IPS-18c (cell line): ENCODE measurements around the gene PTBP2.

Experiments
- H3K4me3 ChIP-seq: 2 replicates; pipeline ENCODE4 v1.7.0; 2013; ENCODE audit warnings: low read depth, mild to moderate bottlenecking, low read length, moderate library complexity; ENCODE audit not compliant: insufficient read depth
- H3K9me3 ChIP-seq: one replicate; pipeline ENCODE4 v1.6.1; 2013; ENCODE audit warnings: mild to moderate bottlenecking, low read length, moderate library complexity; ENCODE audit not compliant: control insufficient read depth, insufficient read depth

PTBP2 gene, protein sequence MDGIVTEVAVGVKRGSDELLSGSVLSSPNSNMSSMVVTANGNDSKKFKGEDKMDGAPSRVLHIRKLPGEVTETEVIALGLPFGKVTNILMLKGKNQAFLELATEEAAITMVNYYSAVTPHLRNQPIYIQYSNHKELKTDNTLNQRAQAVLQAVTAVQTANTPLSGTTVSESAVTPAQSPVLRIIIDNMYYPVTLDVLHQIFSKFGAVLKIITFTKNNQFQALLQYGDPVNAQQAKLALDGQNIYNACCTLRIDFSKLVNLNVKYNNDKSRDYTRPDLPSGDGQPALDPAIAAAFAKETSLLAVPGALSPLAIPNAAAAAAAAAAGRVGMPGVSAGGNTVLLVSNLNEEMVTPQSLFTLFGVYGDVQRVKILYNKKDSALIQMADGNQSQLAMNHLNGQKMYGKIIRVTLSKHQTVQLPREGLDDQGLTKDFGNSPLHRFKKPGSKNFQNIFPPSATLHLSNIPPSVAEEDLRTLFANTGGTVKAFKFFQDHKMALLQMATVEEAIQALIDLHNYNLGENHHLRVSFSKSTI

GRCh38 chr1:96721416-96722160 lies at the start of gene PTBP2:
TSS of gene PTBP2 (plus strand) at chr1:96721784. CDS start at chr1:96721865, 81 bp downstream.
- H3K9me3 ChIP-seq = no peaks in the 10 kb centered on the region
- H3K4me3 ChIP-seq = peak within 1 kb of the TSS; percentile 66

DNA sequence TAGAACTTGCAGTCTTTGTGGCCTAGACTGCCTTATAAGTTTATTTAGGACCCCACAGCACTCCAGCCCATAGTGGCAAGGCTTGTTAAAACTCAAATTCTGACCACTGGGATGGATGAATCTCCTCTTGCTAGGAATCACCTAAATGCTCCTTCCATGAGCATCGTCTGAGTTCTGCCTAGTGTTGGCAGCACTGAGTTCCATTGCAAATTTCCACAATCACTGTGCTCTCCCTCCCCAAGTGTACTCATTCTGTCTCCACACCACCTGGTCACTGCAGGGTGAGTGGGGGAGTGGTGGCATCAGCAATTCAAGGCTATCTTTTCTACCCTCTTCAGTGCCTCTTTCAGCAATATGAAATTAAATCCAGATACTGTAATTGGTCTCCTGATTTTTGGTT lies 46.7 kb upstream of the PTBP2 start:
- Histone ChIP-seq H3K4me3 (no peak overlapping the region), H3K9me3 (no peaks in the 10 kb centered on the region)

DNA sequence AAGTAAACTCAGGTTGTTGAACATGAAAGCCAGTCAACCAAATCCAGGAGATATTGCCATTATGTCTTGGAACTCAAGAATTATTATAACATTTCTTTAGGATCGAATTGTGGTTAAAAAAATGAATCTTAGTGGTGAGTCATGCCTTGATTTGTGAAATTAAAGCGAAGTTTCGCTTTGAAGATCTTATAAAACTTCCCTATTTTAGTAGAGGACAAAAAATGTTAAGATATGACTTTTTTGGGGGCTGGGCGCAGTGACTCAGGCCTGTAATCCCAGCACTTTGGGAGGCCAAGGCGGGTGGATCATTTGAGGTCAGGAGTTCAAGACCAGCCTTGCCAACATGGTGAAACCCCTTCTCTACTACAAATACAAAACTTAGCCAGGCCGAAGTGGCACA lies 39.5 kb upstream of the PTBP2 start:
- H3K9me3 ChIP-seq = no peaks in the 10 kb centered on the region
- no peak overlapping the region for H3K4me3 ChIP-seq

- H3K9me3 ChIP-seq = no peaks in the 10 kb centered on the region
Measured at GRCh38 chr1:96683931-96684330, 37.7 kb upstream of the PTBP2 start.

DNA sequence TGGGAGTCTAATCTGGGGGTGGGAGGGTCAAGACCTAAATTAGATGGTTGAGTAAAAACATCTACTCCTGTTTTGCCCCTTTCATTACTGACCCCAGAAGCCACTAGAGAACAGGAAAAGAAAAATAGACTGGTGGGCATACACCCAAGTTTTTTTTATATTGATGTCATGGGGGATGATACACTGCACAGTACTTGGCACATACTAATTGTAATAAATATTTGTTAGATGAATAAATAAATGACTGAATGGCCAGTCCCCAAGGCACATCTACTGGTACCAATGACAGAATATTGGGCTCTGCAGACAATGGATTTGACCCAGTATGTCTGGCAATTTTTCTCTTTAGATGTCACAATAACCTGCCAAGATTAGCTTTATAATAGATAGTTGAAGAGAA lies 36.8 kb upstream of the PTBP2 start:
- H3K9me3 ChIP-seq = no peaks in the 10 kb centered on the region
- no peak overlapping the region for H3K4me3 ChIP-seq

More at GRCh38 chr1:96683931-96684330, 37.7 kb upstream of the PTBP2 start:
- H3K4me3 ChIP-seq = no peak overlapping the region

DNA sequence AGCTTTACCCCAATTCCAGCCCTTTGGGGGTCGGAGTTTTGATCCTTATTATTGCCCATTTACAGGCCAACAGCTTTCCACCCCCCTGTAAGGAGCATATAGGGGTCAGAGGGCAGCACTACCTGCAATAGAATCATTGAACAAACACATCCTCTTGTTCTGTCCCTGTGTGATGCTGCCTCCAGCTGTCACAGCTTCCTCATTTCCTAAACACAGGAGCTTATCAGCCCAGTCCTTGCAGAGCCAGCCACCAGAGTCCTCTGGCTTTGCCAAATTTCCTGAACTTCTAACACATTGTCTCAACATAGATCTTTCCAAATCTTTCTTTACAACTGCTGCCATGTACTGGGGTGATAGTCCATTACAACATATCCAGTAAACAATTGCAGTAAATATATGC lies 32.8 kb upstream of the PTBP2 start:
- Histone ChIP-seq H3K4me3 (no peak overlapping the region), H3K9me3 (no peaks in the 10 kb centered on the region)

DNA sequence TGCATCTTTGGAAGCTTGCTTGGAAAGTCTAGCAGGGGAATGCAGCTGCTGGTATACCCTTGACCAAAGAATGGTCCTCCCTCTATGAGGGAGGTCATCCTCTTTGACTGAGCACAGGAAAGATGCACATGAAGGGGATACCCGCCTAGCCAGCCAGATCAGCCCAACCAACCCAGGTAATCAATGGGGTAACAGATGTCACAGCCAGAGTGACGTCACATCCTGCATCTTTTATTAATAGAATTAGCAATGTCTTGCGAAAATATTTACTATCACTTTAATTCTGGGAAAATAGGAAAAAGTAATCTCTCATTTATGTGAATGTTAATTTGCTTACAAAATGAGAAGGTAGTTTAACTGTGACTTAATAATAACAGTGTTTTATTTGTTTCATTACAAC lies 25.6 kb upstream of the PTBP2 start:
- H3K4me3 ChIP-seq = no peak overlapping the region
- H3K9me3 ChIP-seq = no peaks in the 10 kb centered on the region

DNA sequence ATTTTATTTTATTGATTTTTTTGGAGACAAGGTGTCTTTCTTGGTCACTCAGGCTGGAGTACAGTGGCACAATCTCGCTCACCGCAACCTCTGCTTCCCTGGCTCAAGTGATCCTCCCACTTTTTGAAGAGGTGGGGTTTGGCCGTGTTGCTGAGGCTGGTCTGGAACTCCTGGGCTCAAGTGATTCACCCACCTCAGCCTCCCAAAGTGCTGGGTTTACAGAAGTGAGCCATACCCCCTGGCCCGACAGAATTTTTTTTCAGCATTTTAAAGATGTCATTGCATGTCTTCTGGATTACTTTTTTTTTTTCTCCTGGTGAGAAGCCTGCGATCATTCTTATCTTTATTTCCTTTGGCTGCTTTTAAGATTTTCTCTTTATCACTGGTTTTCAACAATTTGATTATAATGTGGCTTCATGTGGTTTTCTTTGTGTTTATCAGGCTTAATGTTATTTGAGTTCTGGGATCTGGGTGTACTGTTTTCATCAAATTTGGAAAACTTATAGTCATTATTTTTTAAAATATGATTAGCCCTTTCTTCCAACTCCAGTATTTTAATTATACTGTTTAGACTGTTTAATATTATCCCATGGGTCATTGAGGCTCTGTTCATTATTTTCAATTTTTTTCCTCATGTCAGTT lies 23.1 kb upstream of the PTBP2 start:
- Histone ChIP-seq H3K9me3 (no peaks in the 10 kb centered on the region), H3K4me3 (no peak overlapping the region)

DNA sequence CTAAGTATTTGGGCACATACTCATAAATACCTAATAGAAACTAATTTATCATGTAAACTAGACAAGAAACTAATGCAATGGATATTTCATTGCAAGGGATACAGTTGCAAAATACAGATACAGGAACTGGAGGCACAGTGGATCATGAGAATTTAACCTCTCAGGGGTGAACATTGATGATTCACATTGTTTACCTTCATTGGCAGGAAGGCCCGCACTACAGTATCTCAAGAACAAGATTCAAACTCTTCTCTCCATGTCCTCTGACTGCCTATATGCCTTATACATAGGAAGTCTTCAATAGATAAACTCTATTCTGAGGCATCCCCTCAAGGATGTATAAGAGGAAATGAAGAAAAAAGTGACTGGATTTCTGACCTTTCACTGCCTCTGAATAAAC lies 18.4 kb upstream of the PTBP2 start:
- Histone ChIP-seq H3K9me3 (no peaks in the 10 kb centered on the region), H3K4me3 (no peak overlapping the region)

DNA sequence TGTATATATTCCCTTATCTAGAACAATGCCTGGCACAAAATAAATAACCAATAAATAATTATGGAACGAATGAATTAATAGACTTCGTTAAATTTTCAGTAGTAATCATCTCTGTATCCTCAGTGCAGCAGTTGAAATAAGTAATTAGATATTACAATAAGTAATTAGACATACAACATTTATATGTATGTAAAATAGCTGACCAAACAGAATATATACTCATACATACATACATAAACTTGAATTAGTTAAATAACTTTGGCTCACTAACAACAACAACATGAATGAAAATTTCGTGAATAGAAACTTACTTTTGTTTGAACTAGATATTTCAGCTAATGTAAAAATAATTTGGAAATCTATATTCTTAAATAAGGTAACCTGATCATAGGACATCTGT lies 14.6 kb upstream of the PTBP2 start:
- Histone ChIP-seq H3K4me3 (no peak overlapping the region), H3K9me3 (no peaks in the 10 kb centered on the region)

GRCh38 chr1:96708482-96708881 lies 13.1 kb upstream of the PTBP2 start:
- Histone ChIP-seq H3K9me3 (no peaks in the 10 kb centered on the region), H3K4me3 (no peak overlapping the region)

- Histone ChIP-seq H3K4me3 (no peak overlapping the region), H3K9me3 (no peaks in the 10 kb centered on the region)
Measured at GRCh38 chr1:96710708-96711477, 10.7 kb upstream of the PTBP2 start.

DNA sequence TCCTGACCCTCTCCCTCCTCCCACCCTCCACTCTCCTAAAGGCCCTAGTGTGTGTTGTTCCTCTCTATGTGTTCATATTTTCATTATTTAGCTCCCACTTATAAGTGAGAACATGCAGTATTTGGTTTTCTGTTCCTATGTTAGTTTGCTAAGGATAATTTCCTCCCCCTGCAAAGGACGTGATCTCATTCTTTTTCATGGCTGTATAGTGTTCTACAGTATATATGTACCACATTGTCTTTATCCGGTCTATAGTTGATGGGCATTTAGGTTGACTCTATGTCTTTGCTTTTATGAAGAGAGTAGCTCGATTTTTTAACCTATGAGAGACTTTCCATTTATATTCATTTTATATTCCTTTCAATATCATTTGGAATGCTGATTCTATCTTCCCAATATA lies 7.9 kb upstream of the PTBP2 start:
- Histone ChIP-seq H3K4me3 (no peak overlapping the region), H3K9me3 (no peaks in the 10 kb centered on the region)

GRCh38 chr1:96714881-96715280 lies 6.7 kb upstream of the PTBP2 start:
- H3K4me3 ChIP-seq = no peak overlapping the region

GRCh38 chr1:96715482-96715881 lies 6.1 kb upstream of the PTBP2 start:
- Histone ChIP-seq H3K4me3 (no peak overlapping the region), H3K9me3 (no peaks in the 10 kb centered on the region)

More at GRCh38 chr1:96714881-96715280, 6.7 kb upstream of the PTBP2 start:
- H3K9me3 ChIP-seq = no peaks in the 10 kb centered on the region

GRCh38 chr1:96721053-96721415 lies 550 bp upstream of the PTBP2 start:
- Histone ChIP-seq H3K4me3 (peak overlapping the region; percentile 66), H3K9me3 (no peaks in the 10 kb centered on the region)
